GM12872 (cell line): Measurements from ENCODE around the gene PIGZ.

Experiments
- TF ChIP-seq, protein P1 (sequence below): IDR thresholded peaks from 3 replicates; pipeline ENCODE4 v1.5.1; 2011; ENCODE audit warnings: low read depth, mild to moderate bottlenecking, low read length, moderate library complexity; ENCODE audit not compliant: insufficient read depth

Gene PIGZ

GRCh38 chr3:196974661-196975060 lies 6.0 kb upstream of the PIGZ start:
- TF ChIP-seq, protein P1, sequence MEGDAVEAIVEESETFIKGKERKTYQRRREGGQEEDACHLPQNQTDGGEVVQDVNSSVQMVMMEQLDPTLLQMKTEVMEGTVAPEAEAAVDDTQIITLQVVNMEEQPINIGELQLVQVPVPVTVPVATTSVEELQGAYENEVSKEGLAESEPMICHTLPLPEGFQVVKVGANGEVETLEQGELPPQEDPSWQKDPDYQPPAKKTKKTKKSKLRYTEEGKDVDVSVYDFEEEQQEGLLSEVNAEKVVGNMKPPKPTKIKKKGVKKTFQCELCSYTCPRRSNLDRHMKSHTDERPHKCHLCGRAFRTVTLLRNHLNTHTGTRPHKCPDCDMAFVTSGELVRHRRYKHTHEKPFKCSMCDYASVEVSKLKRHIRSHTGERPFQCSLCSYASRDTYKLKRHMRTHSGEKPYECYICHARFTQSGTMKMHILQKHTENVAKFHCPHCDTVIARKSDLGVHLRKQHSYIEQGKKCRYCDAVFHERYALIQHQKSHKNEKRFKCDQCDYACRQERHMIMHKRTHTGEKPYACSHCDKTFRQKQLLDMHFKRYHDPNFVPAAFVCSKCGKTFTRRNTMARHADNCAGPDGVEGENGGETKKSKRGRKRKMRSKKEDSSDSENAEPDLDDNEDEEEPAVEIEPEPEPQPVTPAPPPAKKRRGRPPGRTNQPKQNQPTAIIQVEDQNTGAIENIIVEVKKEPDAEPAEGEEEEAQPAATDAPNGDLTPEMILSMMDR: no peak

DNA sequence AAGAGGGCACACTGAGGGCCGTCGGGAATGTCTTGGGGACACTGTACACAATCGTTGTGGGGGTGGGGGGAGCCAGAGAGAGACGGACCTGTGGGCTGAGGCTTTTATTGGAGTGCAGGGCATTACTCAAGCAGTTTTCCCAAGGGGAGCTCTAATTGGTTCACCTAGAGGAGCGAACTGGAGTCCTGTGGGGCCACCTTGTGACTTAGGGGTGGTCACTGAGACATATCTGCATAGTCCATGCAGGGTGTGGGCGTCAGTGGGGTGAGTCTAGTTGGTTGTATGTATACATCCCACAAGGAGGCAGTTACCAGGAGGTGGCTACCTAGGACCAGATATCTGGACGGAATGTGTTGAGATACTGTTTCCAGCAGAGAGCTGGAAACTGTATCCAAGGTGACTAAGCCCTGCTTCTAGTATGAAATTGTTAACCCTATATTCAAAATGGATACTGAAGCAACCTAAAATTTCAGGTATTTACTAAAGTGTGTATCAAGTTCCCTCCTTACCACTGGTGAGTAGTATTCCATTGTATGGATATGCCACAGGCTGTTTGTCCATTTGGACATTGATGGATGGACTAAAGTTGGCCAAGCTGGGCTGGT lies 2.6 kb upstream of the PIGZ start:
- TF ChIP-seq, protein P1: no peak

DNA sequence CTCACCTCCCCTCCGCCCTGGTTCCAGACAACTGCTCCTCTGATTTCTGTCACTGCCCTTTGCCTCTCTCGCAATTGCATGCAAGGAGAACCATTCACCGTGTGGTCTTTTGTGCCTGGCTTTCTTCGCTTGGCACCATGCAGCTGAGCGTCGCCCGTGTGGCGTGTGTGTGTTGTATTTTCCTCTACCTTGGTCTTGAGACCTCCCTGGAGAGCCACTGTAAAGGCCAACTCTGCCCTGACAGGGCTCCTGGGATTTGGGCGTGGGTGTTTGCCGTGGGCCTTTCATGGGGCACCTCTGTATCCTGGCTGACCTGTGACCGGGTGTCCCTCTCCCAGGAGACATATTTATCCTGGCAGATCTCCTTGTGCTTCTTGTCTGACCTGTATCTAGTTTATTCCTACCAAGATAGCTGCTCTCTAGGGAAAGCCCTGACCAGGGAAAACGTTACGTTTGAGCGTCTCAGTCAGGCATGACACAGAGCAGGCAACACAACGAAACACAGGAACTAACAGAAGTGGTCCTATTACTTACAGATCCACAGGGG lies 2.0 kb upstream of the PIGZ start:
- TF ChIP-seq, protein P1: no peak

GRCh38 chr3:196969660-196970546 lies 1.3 kb upstream of the PIGZ start:
- TF ChIP-seq, protein P1: peak; percentile 69

- TF ChIP-seq, protein P1: no peak
These were observed 564 bp upstream of the PIGZ start for GRCh38 chr3:196969134-196969659.

- TF ChIP-seq, protein P1: no peak
These were observed 1.0 kb downstream of the PIGZ start for GRCh38 chr3:196967412-196968232.
